AG04449 (cell line): ENCODE data around the gene RASGEF1B.

Experiments
- CTCF ChIA-PET: fragments of 350-600 bp; formaldehyde crosslinking; extraction: SDS; loops from one replicate; lab custom pipeline; 2021; ENCODE audit warnings: antibody characterized with exemption; lab: Yijun Ruan, JAX
- POLR2A ChIA-PET: fragments of 400-600, 350-600 bp; formaldehyde crosslinking; extraction: SDS; loops from one replicate; lab custom pipeline; 2020; ENCODE audit warnings: antibody characterized with exemption, inconsistent platforms; lab: Yijun Ruan, JAX
- DNase-seq: peaks from one replicate; pipeline ENCODE4 v3.0.0-alpha.2; 2010; ENCODE audit warnings: low read depth, low spot score
- H3K4me3 ChIP-seq: 2 replicates; pipeline ENCODE4 v1.5.1; 2011; ENCODE audit warnings: low read depth, mild to moderate bottlenecking, control low read depth, low read length
- CTCF ChIP-seq: IDR thresholded peaks from one replicate; pipeline ENCODE4 v1.5.1; 2011; ENCODE audit warnings: mild to moderate bottlenecking, moderate library complexity, low read length, control low read depth, inconsistent platforms; ENCODE audit not compliant: insufficient read depth; ENCODE audit errors: missing control alignments

The RASGEF1B gene

GRCh38 chr4:81512001-81512756 is 40.5 kb upstream of the RASGEF1B start:
- no peak overlapping the region for H3K4me3 ChIP-seq
- DNase-seq = no peak
- POLR2A ChIA-PET = no interaction called here
- CTCF ChIA-PET = no interaction called here
- TF ChIP-seq CTCF = no peak

GRCh38 chr4:81510643-81511178 is 39.0 kb upstream of the RASGEF1B start:
- POLR2A ChIA-PET = no interaction called here
- no peak overlapping the region for H3K4me3 ChIP-seq
- TF ChIP-seq CTCF = no peak
- DNase-seq = no peak
- CTCF ChIA-PET = no interaction called here

- POLR2A ChIA-PET = no interaction called here
- no peak for DNase-seq
- H3K4me3 ChIP-seq = no peak overlapping the region
- CTCF ChIA-PET = no interaction called here
- TF ChIP-seq CTCF = no peak
These were observed 38.1 kb upstream of the RASGEF1B start for GRCh38 chr4:81509822-81510221.

- TF ChIP-seq CTCF = no peak
- H3K4me3 ChIP-seq = no peak overlapping the region
- no peak for DNase-seq
- POLR2A ChIA-PET = no interaction called here
- CTCF ChIA-PET = no interaction called here
These were observed 37.5 kb upstream of the RASGEF1B start for GRCh38 chr4:81509191-81509590.

- no peak for TF ChIP-seq CTCF
- ChIA-PET CTCF (no interaction called here), POLR2A (no interaction called here)
- H3K4me3 ChIP-seq = no peak overlapping the region
- DNase-seq = no peak
These were observed 36.9 kb upstream of the RASGEF1B start for GRCh38 chr4:81508411-81509185.

GRCh38 chr4:81507530-81507929 is 35.8 kb upstream of the RASGEF1B start:
- TF ChIP-seq CTCF = no peak
- ChIA-PET CTCF (no interaction called here), POLR2A (no interaction called here)
- no peak for DNase-seq
- no peak overlapping the region for H3K4me3 ChIP-seq
